Measurements from ENCODE around the gene TSPAN32.
"Not testable (repeated sequence)": the region's sequence is repeated elsewhere in the genome, so short reads cannot be mapped to it uniquely, and the experiment has no call there.

The TSPAN32 gene

DNA sequence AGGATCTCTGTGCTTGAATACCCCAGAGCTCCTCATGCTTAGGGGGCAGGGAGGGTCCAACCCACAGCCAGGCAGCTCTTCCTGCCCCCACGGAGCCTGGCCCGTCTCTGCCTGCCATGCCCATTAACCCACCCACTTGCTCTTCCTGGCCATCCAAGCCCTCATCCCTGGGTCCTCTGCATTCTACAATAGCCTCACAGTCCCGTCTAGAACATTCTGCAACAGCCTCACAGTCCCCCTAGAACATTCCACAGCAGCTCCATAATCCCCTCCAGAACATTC, 15.1 kb downstream of the TSPAN32 start:
- FAIRE-seq = no peak

- no peak for FAIRE-seq
These were observed 15.7 kb downstream of the TSPAN32 start for GRCh38 chr11:2317354-2318050.

GRCh38 chr11:2318123-2318522, 16.3 kb downstream of the TSPAN32 start:
- no peak for FAIRE-seq

DNA sequence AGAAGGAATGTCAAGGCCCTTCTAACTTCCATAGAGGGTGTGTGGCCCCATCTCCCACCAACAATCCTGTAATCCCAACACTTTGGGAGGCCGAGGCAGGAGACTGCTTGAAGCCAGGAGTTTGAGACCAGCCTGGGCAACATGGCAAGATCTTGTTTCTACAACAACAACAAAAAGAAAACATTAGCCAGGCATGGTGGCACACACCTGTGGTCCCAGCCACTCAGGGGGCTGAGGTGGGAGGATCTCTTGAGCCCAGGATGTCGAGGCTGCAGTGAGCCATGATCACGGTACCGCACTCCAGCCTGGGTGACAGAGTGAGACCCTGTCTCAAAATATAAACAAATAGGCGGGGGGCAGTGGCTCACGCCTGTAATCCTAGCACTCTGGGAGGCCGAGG, 16.9 kb downstream of the TSPAN32 start:
- FAIRE-seq = no peak

GRCh38 chr11:2319791-2320472, 18.1 kb downstream of the TSPAN32 start:
- no peak for FAIRE-seq

DNA sequence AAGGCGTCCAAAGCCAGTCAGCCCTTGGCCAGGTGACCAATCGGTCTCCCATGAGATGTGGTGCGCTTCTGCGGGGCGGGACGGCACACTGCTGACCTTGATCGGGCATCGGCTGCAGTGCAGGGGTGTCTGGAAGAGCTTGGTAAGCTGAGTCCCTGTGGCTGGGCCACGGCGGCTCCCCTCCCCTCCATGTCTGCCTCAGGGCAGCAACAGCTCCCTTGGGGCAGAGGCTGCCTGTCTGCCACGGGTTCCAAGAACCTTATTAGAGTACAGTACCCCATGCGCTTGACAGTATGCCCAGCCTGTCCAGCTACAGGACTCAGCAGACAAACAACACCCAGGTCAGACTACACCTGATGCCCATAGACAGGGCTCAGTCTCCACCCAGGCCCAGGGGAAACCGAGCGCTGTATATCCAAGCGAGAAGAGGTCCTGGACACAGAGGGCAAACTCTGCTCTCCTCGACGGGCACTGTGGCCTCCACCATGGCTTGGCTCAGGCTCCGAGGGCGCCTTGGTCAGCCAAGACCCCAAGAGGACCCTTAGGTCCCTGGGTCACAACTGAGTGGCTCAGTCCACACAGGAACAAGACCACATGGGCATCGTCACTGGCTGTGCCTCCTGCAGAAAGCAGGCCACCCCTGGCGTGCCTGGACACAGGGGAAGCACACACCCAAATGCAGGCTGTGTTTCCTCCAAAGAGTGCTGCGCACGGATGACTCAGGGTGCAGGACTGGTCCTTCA, 18.9 kb downstream of the TSPAN32 start:
- no peak for FAIRE-seq

DNA sequence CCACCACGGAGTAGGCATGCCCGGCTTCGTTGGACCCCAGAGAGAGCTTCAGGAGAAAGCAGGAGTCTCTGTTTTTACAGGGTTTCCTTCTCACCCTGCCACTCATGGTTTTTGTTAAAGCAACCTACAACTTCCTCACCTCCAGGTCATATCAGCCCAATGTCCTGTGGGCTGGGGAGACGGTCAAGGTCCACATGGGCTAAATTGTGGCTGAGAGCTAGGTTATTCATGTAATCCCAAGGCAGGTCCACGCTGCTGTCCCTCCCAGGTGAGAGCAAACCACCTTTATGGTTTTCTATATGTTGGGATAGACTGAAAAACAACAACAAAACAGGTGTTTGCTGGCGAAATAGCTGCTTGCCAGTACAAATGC, 19.5 kb downstream of the TSPAN32 start:
- FAIRE-seq = no peak

DNA sequence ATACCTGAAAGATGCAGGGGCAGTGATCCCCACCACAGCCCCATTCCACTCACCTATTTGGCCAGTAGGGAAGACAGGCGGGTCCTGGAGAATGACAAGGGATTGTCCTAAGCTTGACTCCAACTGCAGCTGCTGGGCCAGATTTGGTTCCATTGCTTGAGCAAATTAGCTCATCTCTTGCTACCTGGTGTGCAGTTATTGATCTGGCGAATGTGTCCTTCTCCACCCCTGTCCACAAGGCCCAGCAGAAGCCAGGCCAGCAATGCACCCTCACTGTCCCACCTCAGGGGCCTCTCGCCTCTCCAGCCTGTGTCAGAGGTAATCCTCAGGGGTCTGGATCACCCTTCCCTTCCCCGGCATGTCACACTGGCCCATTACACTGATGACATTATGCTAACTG, 23.3 kb downstream of the TSPAN32 start:
- no peak for FAIRE-seq

GRCh38 chr11:2325719-2326118, 23.9 kb downstream of the TSPAN32 start:
- FAIRE-seq = no peak

DNA sequence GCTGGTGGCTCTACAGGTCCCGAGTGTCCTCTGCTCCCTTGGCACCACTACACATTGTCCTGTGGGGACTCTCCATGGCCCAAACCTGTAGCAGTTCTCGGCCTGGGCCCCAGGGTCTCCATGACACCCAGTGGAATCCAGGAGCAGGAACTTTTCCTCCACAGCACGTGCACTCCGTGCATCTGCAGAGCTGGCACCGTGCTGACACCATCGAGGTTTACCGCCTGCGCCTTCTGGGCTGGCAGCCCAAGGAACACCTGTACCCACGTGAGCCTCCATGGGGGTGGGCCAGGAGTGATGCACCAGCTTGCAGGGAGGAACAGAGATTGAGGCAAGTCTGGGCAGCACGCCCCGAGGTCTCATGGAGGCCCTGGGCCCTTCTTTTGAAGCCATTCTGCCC, 25.2 kb downstream of the TSPAN32 start:
- no peak for FAIRE-seq

DNA sequence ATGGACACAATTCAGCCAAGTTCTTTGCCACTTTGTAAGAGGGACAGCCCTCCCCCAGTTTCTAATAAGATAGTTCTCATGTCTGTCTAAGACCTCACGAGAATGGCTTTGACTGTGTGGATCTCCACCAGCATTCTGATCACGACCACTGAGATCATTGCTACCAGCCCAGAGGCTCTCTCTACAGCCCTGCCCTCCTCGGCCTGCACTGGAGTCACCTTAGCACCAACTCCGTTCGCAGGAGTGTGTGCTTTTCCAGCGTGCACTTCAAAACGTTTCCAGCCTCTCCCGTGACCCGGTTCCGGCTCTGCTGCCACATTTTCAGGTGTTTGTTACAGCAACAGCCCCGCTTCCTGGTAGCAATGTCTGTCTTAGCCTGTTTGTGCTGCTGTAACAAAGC, 26.2 kb downstream of the TSPAN32 start:
- no peak for FAIRE-seq

GRCh38 chr11:2328656-2329354, 27.0 kb downstream of the TSPAN32 start:
- no peak for FAIRE-seq

DNA sequence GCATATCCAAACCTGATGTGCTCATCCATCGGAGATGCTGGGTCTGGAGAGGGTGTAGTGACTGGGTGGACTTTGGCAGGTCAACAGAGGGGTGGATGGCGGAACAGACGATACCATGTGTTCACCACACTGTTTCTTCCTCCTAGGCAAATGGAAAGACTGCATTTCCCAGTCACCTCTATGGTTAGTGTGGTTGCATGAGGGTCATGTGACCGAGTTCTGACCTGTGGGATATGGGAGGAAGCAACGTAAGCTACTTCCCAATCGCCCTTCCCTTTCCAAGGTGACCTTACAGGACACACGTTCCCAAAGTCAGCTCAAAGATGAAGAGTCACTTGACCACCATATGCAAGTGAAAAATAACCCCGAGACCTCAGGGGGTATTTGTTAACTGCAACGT, 27.7 kb downstream of the TSPAN32 start:
- FAIRE-seq = no peak

GRCh38 chr11:2330696-2331095, 28.9 kb downstream of the TSPAN32 start:
- no peak for FAIRE-seq

DNA sequence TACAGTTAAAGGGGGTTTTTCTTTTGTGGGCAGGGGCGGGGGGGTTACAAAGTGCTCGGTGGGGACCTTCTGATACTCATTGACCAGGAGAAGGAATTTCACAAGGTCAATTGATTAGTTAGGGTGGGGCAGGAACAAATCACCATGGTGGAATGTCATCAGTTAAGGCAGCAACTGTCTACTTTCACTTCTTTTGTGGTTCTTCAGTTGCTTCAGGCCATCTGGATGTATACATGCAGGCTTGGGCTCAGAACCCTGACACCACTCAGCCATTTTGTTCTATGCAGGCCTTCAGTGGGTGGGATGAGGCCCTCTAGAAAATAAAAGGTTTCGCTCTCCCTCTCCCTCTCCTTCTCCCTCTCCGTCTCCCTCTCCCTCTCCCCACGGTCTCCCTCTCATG, 29.6 kb downstream of the TSPAN32 start:
- no peak for FAIRE-seq

DNA sequence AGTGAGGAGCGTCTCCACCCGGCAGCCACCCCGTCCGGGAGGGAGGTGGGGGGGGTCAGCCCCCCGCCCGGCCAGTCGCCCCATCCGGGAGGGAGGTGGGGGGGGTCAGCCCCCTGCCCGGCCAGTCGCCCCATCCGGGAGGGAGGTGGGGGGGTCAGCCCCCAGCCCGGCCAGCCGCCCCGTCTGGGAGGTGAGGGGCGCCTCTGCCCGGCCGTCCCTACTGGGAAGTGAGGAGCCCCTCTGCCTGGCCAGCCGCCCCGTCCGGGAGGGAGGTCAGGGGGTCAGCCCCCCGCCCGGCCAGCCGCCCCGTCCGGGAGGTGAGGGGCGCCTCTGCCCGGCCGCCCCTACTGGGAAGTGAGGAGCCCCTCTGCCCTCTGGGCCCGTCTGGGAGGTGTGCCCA, 30.8 kb downstream of the TSPAN32 start:
- not testable (repeated sequence) for FAIRE-seq

- FAIRE-seq = not testable (repeated sequence)
These were observed 31.8 kb downstream of the TSPAN32 start for GRCh38 chr11:2333486-2334205.

- not testable (repeated sequence) for FAIRE-seq
These were observed 33.5 kb downstream of the TSPAN32 start for GRCh38 chr11:2335286-2335685.

DNA sequence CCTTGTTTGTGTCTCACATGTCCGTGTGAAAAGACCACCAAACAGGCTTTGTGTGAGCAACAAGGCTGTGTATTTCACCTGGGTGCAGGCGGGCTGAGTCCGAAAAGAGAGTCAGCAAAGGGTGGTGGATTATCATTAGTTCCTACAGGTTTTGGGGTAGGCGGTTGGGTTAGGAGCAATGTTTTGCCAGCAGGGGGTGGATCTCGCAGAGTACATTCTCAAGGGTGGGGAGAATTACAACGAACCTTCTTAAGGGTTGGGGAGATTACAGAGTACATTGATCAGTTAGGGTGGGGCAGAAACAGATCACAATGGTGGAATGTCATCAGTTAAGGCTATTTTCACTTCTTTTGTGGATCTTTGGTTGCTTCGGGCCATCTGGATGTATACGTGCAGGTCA, 36.9 kb downstream of the TSPAN32 start:
- not testable (repeated sequence) for FAIRE-seq

GRCh38 chr11:2342557-2342956, 40.7 kb downstream of the TSPAN32 start:
- no peak for FAIRE-seq

DNA sequence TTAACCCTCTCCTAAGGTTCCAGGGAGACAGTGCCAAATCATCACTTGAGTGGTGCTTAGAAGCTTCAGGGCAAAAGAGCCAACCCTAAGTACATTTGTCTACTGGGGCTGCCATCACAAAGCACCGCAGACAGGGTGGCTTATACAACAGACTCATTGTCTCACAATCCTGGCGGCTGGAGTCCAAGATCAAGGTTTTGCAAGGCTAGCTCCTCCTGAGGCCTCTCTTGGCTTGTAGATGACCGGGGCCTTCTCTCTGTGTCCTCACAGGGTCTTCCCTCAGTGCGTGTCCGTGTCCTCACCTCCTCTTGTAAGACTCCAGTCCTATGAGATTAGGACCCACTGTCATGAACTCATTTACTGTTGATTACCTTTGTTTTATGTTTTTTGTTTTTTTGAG, 41.2 kb downstream of the TSPAN32 start:
- FAIRE-seq = no peak

DNA sequence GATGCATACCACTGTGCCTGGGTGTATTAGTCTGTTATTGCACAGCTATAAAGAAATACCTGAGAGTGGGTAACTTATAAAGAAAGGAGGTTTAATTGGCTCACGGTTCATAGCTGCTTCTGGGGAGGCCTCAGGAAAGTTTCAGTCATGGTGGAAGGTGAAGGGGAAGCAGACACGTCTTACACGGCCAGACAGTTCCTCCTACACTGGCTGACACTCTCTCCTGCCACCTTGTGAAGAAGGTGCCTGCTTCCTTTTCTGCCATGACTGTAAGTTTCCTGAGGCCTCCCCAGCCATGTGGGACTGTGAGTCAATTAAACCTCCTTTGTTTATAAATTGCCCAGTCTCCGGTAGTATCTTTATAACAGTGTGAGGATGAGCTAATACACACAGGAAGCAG, 41.7 kb downstream of the TSPAN32 start:
- no peak for FAIRE-seq

DNA sequence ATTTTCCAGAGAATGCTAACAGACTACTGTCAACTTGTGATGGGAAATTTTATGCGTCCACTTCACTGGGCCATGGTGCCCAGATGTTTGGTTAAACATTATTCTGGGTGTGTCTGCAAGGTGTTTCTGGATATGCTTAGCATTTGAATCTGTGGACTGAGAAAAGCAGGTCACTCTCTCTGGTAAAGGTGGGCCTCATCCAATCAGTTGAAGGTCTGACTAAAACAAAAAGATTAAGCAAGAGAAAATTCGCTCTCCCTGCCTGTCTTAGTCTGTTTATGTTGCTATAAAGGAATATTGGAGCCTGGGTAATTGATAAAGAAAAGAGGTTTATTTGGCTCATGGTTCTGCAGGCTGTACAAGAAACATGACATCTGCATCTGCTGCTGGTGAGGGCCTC, 43.2 kb downstream of the TSPAN32 start:
- FAIRE-seq = no peak

Data from colon (tissue), 2 donors.